ENCODE results near the gene FAHD2A. TPM values are rescaled to one million over a fixed set of nuclear protein-coding genes. Genes with fewer than 3 reads are reported as not detected.

FAHD2A gene
- total RNA-seq, 1 donor from 2014 or later: 33.7 TPM

- Histone ChIP-seq H3K4me3 (ENCODE audit: low read depth, low read length) (no peak overlapping the region), H3K27me3 (ENCODE audit: control insufficient read depth, insufficient read depth, low read length) (no peaks in the 10 kb centered on the region), H3K36me3 (ENCODE audit: control insufficient read depth, insufficient read depth, low read length) (no peaks in the 10 kb centered on the region)
- FAIRE-seq (no peak), DNase-seq (ENCODE audit: low read depth) (no peak)
- TF ChIP-seq CTCF (IDR thresholded peaks at IDR 0.05; ENCODE audit: insufficient read depth, low read length, severe bottlenecking): no peak
Measured at GRCh38 chr2:95382686-95383634, 19.5 kb upstream of the FAHD2A start.

- H3K27me3 ChIP-seq (ENCODE audit: control insufficient read depth, insufficient read depth, low read length): no peaks in the 10 kb centered on the region
- DNase-seq (ENCODE audit: low read depth): no peak
- no peak for FAIRE-seq
- H3K4me3 ChIP-seq (ENCODE audit: low read depth, low read length): no peak overlapping the region
- no peak for TF ChIP-seq CTCF (IDR thresholded peaks at IDR 0.05; ENCODE audit: insufficient read depth, low read length, severe bottlenecking)
- H3K36me3 ChIP-seq (ENCODE audit: control insufficient read depth, insufficient read depth, low read length): no peaks in the 10 kb centered on the region
Measured at GRCh38 chr2:95383635-95384027, 18.9 kb upstream of the FAHD2A start.

GRCh38 chr2:95384854-95385569, 17.5 kb upstream of the FAHD2A start:
- DNase-seq (ENCODE audit: low read depth) (no peak), FAIRE-seq (no peak)
- no peak for TF ChIP-seq CTCF (IDR thresholded peaks at IDR 0.05; ENCODE audit: insufficient read depth, low read length, severe bottlenecking)
- Histone ChIP-seq H3K27me3 (ENCODE audit: control insufficient read depth, insufficient read depth, low read length) (no peaks in the 10 kb centered on the region), H3K4me3 (ENCODE audit: low read depth, low read length) (no peak overlapping the region), H3K36me3 (ENCODE audit: control insufficient read depth, insufficient read depth, low read length) (no peaks in the 10 kb centered on the region)

GRCh38 chr2:95385570-95385984, 16.9 kb upstream of the FAHD2A start:
- Histone ChIP-seq H3K27me3 (ENCODE audit: control insufficient read depth, insufficient read depth, low read length) (no peaks in the 10 kb centered on the region), H3K4me3 (ENCODE audit: low read depth, low read length) (no peak overlapping the region), H3K36me3 (ENCODE audit: control insufficient read depth, insufficient read depth, low read length) (no peaks in the 10 kb centered on the region)
- DNase-seq (ENCODE audit: low read depth) (no peak), FAIRE-seq (no peak)
- no peak for TF ChIP-seq CTCF (IDR thresholded peaks at IDR 0.05; ENCODE audit: insufficient read depth, low read length, severe bottlenecking)

- Histone ChIP-seq H3K36me3 (ENCODE audit: control insufficient read depth, insufficient read depth, low read length) (no peaks in the 10 kb centered on the region), H3K27me3 (ENCODE audit: control insufficient read depth, insufficient read depth, low read length) (no peaks in the 10 kb centered on the region), H3K4me3 (ENCODE audit: low read depth, low read length) (no peak overlapping the region)
- TF ChIP-seq CTCF (IDR thresholded peaks at IDR 0.05; ENCODE audit: insufficient read depth, low read length, severe bottlenecking): no peak
- DNase-seq (ENCODE audit: low read depth) (no peak), FAIRE-seq (no peak)
Measured at GRCh38 chr2:95386031-95386430, 16.5 kb upstream of the FAHD2A start.
